H9 (cell line): ENCODE data around the gene ITPKB. TPM values are rescaled to one million over a fixed set of nuclear protein-coding genes. Genes with fewer than 3 reads are reported as not detected.

Source experiments
- DNase-seq: peaks from one replicate; pipeline ENCODE4 v3.0.0-alpha.2; 2017
- H2AFZ ChIP-seq: one replicate; pipeline ENCODE4 v1.6.1; 2013; ENCODE audit warnings: mild to moderate bottlenecking, low read length, control low read depth, moderate library complexity
- H2AK5ac ChIP-seq: 2 replicates; pipeline ENCODE4 v1.6.1; 2013; ENCODE audit warnings: low read length, control low read depth, mixed read lengths; ENCODE audit not compliant: insufficient read length
- H2BK120ac ChIP-seq: one replicate; pipeline ENCODE4 v1.6.1; 2013; ENCODE audit warnings: low read depth, mild to moderate bottlenecking, low read length, control low read depth, inconsistent platforms; ENCODE audit not compliant: poor library complexity, severe bottlenecking
- H2BK12ac ChIP-seq: 2 replicates; pipeline ENCODE4 v1.6.1; 2013; ENCODE audit warnings: low read length, control low read depth, mixed read lengths, low read depth; ENCODE audit not compliant: insufficient read length
- H2BK15ac ChIP-seq: 2 replicates; pipeline ENCODE4 v1.6.1; 2013; ENCODE audit warnings: low read depth, low read length, control low read depth
- H2BK20ac ChIP-seq: one replicate; pipeline ENCODE4 v1.6.1; 2013; ENCODE audit warnings: low read depth, mild to moderate bottlenecking, low read length, control low read depth, inconsistent platforms; ENCODE audit not compliant: poor library complexity, severe bottlenecking
- H2BK5ac ChIP-seq: 2 replicates; pipeline ENCODE4 v1.6.1; 2013; ENCODE audit warnings: low read length, control low read depth, mixed read lengths; ENCODE audit not compliant: insufficient read length
- H3K14ac ChIP-seq: 2 replicates; pipeline ENCODE4 v1.6.1; 2013; ENCODE audit warnings: low read length, control low read depth; ENCODE audit not compliant: insufficient read depth
- H3K18ac ChIP-seq: 2 replicates; pipeline ENCODE4 v1.6.1; 2013; ENCODE audit warnings: low read depth, mild to moderate bottlenecking, mixed read lengths, low read length, control low read depth; ENCODE audit not compliant: insufficient read length
- H3K23ac ChIP-seq: 2 replicates; pipeline ENCODE4 v1.6.1; 2013; ENCODE audit warnings: low read length, control low read depth, mixed read lengths, low read depth; ENCODE audit not compliant: insufficient read length
- H3K23me2 ChIP-seq: 2 replicates; pipeline ENCODE4 v1.6.1; 2013; ENCODE audit warnings: low read depth, mild to moderate bottlenecking, mixed read lengths, low read length, control low read depth; ENCODE audit not compliant: insufficient read length, poor library complexity, severe bottlenecking
- H3K27ac ChIP-seq: 2 replicates; pipeline ENCODE4 v1.5.1; 2013; ENCODE audit warnings: low read length, control low read depth, mixed read lengths, low read depth; ENCODE audit not compliant: insufficient read length
- H3K27me3 ChIP-seq: 2 replicates; pipeline ENCODE4 v1.6.1; 2013; ENCODE audit warnings: low read length, control low read depth, inconsistent platforms; ENCODE audit not compliant: insufficient read depth
- H3K4ac ChIP-seq: 2 replicates; pipeline ENCODE4 v1.6.1; 2013; ENCODE audit warnings: low read depth, mild to moderate bottlenecking, control low read depth, inconsistent platforms, low read length, moderate library complexity
- H3K4me1 ChIP-seq: 2 replicates; pipeline ENCODE4 v1.6.1; 2013; ENCODE audit warnings: low read length, control low read depth, inconsistent platforms; ENCODE audit not compliant: insufficient read depth
- H3K4me2 ChIP-seq: 2 replicates; pipeline ENCODE4 v1.6.1; 2013; ENCODE audit warnings: low read length, control low read depth, mixed read lengths; ENCODE audit not compliant: insufficient read length, insufficient read depth
- H3K56ac ChIP-seq: 2 replicates; pipeline ENCODE4 v1.6.1; 2013; ENCODE audit warnings: low read depth, mild to moderate bottlenecking, mixed read lengths, low read length, control low read depth; ENCODE audit not compliant: insufficient read length
- H3K79me1 ChIP-seq: 2 replicates; pipeline ENCODE4 v1.6.1; 2013; ENCODE audit warnings: low read depth, mild to moderate bottlenecking, moderate library complexity, low read length, control low read depth, inconsistent platforms; ENCODE audit not compliant: insufficient read depth, poor library complexity, severe bottlenecking
- H3K79me2 ChIP-seq: 2 replicates; pipeline ENCODE4 v1.6.1; 2013; ENCODE audit warnings: low read length, control low read depth, inconsistent platforms; ENCODE audit not compliant: insufficient read depth
- H3K9ac ChIP-seq: 2 replicates; pipeline ENCODE4 v1.6.1; 2013; ENCODE audit warnings: low read length, control low read depth, mixed read lengths; ENCODE audit not compliant: insufficient read length; ENCODE audit errors: extremely low read depth
- H3K9me3 ChIP-seq: one replicate; pipeline ENCODE4 v1.6.1; 2013; ENCODE audit warnings: low read depth, low read length, inconsistent platforms; ENCODE audit not compliant: control insufficient read depth
- H3T11ph ChIP-seq: one replicate; pipeline ENCODE4 v1.6.1; 2013; ENCODE audit warnings: mild to moderate bottlenecking, low read length, control low read depth, inconsistent platforms
- H4K20me1 ChIP-seq: one replicate; pipeline ENCODE4 v1.6.1; 2013; ENCODE audit not compliant: control insufficient read depth, insufficient read length, insufficient read depth
- H4K5ac ChIP-seq: 2 replicates; pipeline ENCODE4 v1.6.1; 2013; ENCODE audit warnings: low read depth, mild to moderate bottlenecking, mixed read lengths, low read length, control low read depth; ENCODE audit not compliant: insufficient read length
- H4K8ac ChIP-seq: replicated peaks from 2 replicates; pipeline ENCODE4 v1.6.1; 2013; ENCODE audit warnings: low read length, control low read depth, mixed read lengths, low read depth; ENCODE audit not compliant: insufficient read length
- H4K91ac ChIP-seq: 2 replicates; pipeline ENCODE4 v1.6.1; 2013; ENCODE audit warnings: low read depth, mild to moderate bottlenecking, moderate library complexity, mixed read lengths, low read length, control low read depth; ENCODE audit not compliant: insufficient read length
- H3K27ac Mint-ChIP-seq, 3 experiments: 2 replicates in 2 of 3; 3 replicates in 1 of 3; pipeline ENCODE4 v1.8.0; 2020 to 2021; ENCODE audit warnings: mixed read lengths in 3 of 3, mild to moderate bottlenecking in 1 of 3, moderate library complexity in 1 of 3
- H3K27me3 Mint-ChIP-seq: 2 replicates; pipeline ENCODE4 v1.8.0; 2021; ENCODE audit warnings: low read depth, mild to moderate bottlenecking, moderate library complexity, mixed read lengths
- H3K36me3 Mint-ChIP-seq, 3 experiments: 2 replicates in 2 of 3; 3 replicates in 1 of 3; pipeline ENCODE4 v1.8.0; 2020 to 2021; ENCODE audit warnings: low read depth in 3 of 3, mixed read lengths in 3 of 3; ENCODE audit not compliant: insufficient read depth in 1 of 3
- H3K4me1 Mint-ChIP-seq, 2 experiments: 2 replicates each; pipeline ENCODE4 v1.8.0; 2020; ENCODE audit warnings: mixed read lengths in 2 of 2
- H3K4me3 Mint-ChIP-seq, 2 experiments: 2 replicates in 1 of 2; 3 replicates in 1 of 2; pipeline ENCODE4 v1.8.0; 2020 to 2021; ENCODE audit warnings: mild to moderate bottlenecking in 2 of 2, mixed read lengths in 2 of 2, moderate library complexity in 1 of 2
- H3K9me3 Mint-ChIP-seq, 2 experiments: 2 replicates in 1 of 2; 3 replicates in 1 of 2; pipeline ENCODE4 v1.8.0; 2020; ENCODE audit warnings: mild to moderate bottlenecking in 2 of 2, mixed read lengths in 2 of 2, moderate library complexity in 1 of 2
- CTCF ChIP-seq: fragments of 200-600 bp; sonication (generic); conservative IDR thresholded peaks from 3 replicates; pipeline ENCODE4 v1.8.0; 2021; ENCODE audit warnings: antibody characterized with exemption, mild to moderate bottlenecking
- WGBS: extraction: QIAGEN DNeasy Blood & Tissue Kit; methylation state at CpG from one replicate; pipeline ENCODE4 v1.1.7; 2013; ENCODE audit warnings: missing lambda C conversion rate, low lambda C conversion rate, mixed read lengths; ENCODE audit not compliant: insufficient read length; ENCODE audit errors: extremely low coverage; 5-methylcytosine and 5-hydroxymethylcytosine counted together
- total RNA-seq: library from RNA; stranded (reverse); gene quantifications from 2 replicates; pipeline ENCODE4 v1.2.1, GENCODE V29; 2021

The ITPKB gene
- total RNA-seq, 1 experiment from 2014 or later, result 3.8 TPM

DNA sequence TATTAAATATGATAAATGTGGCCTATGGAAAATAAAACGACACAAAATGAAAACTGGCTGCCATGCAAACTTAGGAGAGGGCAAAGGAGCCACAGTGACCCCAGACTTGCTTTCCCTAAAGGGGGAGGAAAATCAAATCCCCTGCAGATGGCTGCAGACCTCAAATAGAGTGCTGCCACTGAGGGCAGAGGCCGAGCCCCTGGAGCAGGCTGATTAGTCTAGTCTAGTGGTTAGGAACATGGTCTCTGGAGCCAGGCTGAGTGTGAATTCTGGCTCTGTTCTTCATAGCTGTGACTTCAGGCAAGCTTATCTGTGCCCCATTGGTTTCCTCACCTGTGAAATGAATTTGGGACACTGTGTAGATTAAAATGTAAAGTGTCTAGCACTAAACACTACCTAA lies 60.8 kb downstream of the ITPKB start:
- Histone ChIP-seq H2BK120ac (no peak overlapping the region), H4K20me1 (no peaks in the 10 kb centered on the region), H3K23ac (no peak overlapping the region), H3K23me2 (no peaks in the 10 kb centered on the region), H3K79me1 (no peaks in the 10 kb centered on the region), H3K14ac (no peak overlapping the region), H2AK5ac (no peak overlapping the region), H3K4me1 (peaks cover 14% of the 10 kb centered on the region), H3K4me2 (no peak overlapping the region), H3K56ac (no peak overlapping the region), H3K9me3 (no peaks in the 10 kb centered on the region), H3K79me2 (no peaks in the 10 kb centered on the region), H4K8ac (no peak overlapping the region), H3K9ac (no peak overlapping the region), H2AFZ (no peak overlapping the region), H3K27ac (no peak overlapping the region), H2BK15ac (no peak overlapping the region), H2BK5ac (no peak overlapping the region), H3K27me3 (peaks cover 2% of the 10 kb centered on the region; the same call in 1 of the 2 replicates), H3T11ph (no peak overlapping the region), H3K4ac (no peak overlapping the region), H3K18ac (no peak overlapping the region), H4K5ac (no peak overlapping the region), H2BK12ac (no peak overlapping the region), H2BK20ac (no peak overlapping the region), H4K91ac (no peak overlapping the region)
- H3K4me1 Mint-ChIP-seq, result peaks cover 65 to 70% of the 10 kb centered on the region in 2 experiments
- H3K4me3 Mint-ChIP-seq, result no peak overlapping the region
- TF ChIP-seq CTCF, result no peak
- H3K36me3 Mint-ChIP-seq, result no peaks in the 10 kb centered on the region
- DNase-seq, result no peak
- H3K9me3 Mint-ChIP-seq, result no peaks in the 10 kb centered on the region; a peak in 2 of 5 replicates
- WGBS, result no CpG with 5 or more reads among the region's 2 CpGs
- H3K27ac Mint-ChIP-seq, result no peak overlapping the region
- H3K27me3 Mint-ChIP-seq, result peaks cover 56% of the 10 kb centered on the region
